HEK293 (cell line): Measurements from ENCODE around the gene RBFOX1.

Source experiments
- CTCF ChIA-PET: fragments of 350-600 bp; formaldehyde crosslinking; extraction: SDS; loops from one replicate; lab custom pipeline; 2021; ENCODE audit warnings: antibody characterized with exemption; lab: Yijun Ruan, JAX
- POLR2A ChIA-PET: fragments of 300-600 bp; formaldehyde crosslinking; extraction: SDS; loops from one replicate; lab custom pipeline; 2020; ENCODE audit warnings: antibody characterized with exemption, inconsistent platforms; lab: Yijun Ruan, JAX
- H3K27ac ChIP-seq: fragments of 200-500 bp; sonication (Bioruptor generic); 2 replicates; pipeline ENCODE4 v1.5.1; 2014; ENCODE audit warnings: low read depth, low read length, control low read depth, inconsistent platforms; ENCODE audit errors: extremely low read depth
- H3K36me3 ChIP-seq, 2 experiments: fragments of 200-500 bp in 1 of 2; sonication (Bioruptor generic) in 1 of 2; 1 replicate in 1 of 2; 2 replicates in 1 of 2; pipeline ENCODE4 v1.5.1; 2014 to 2017; ENCODE audit warnings: inconsistent platforms in 2 of 2, low read length in 2 of 2; ENCODE audit not compliant: control insufficient read depth in 2 of 2, insufficient read depth in 1 of 2
- H3K4me1 ChIP-seq: fragments of 200-500 bp; sonication (Bioruptor generic); 2 replicates; pipeline ENCODE4 v1.5.1; 2014; ENCODE audit warnings: mild to moderate bottlenecking, low read length, inconsistent platforms; ENCODE audit not compliant: control insufficient read depth, insufficient read depth
- H3K4me3 ChIP-seq: 2 replicates; pipeline ENCODE4 v1.5.1; 2011; ENCODE audit warnings: low read depth, mild to moderate bottlenecking, control low read depth, low read length, moderate library complexity
- H3K9me3 ChIP-seq: fragments of 200-500 bp; sonication (Bioruptor generic); 2 replicates; pipeline ENCODE4 v1.5.1; 2014; ENCODE audit warnings: low read depth, low read length, inconsistent platforms; ENCODE audit not compliant: control insufficient read depth, insufficient read depth
- BCL6B ChIP-seq: fragments of 450-650 bp; formaldehyde crosslinking; IDR thresholded peaks from 2 replicates; pipeline ENCODE4 v1.5.1; 2017; ENCODE audit warnings: missing biosample characterization, missing genetic modification characterization
- KLF7 ChIP-seq: fragments of 450-650 bp; formaldehyde crosslinking; IDR thresholded peaks from 2 replicates; pipeline ENCODE4 v1.5.1; 2016; ENCODE audit warnings: missing biosample characterization, missing genetic modification characterization, borderline replicate concordance
- SETDB1 ChIP-seq: IDR thresholded peaks from one replicate; pipeline ENCODE4 v1.6.1; 2017; ENCODE audit warnings: mild to moderate bottlenecking, low read length, moderate library complexity, mixed read lengths; ENCODE audit not compliant: insufficient read length
- SP3 ChIP-seq: fragments of 450-650 bp; formaldehyde crosslinking; IDR thresholded peaks from 2 replicates; pipeline ENCODE4 v1.5.1; 2016; ENCODE audit warnings: missing biosample characterization, missing genetic modification characterization
- ZBTB17 ChIP-seq: fragments of 450-650 bp; formaldehyde crosslinking; IDR thresholded peaks from 2 replicates; pipeline ENCODE4 v1.5.1; 2016; ENCODE audit warnings: missing biosample characterization, missing genetic modification characterization
- ZBTB44 ChIP-seq: fragments of 450-650 bp; IDR thresholded peaks from 2 replicates; pipeline ENCODE4 v1.5.1; 2018; ENCODE audit warnings: missing biosample characterization, mild to moderate bottlenecking, missing genetic modification characterization
- ZFHX2 ChIP-seq: fragments of 450-650 bp; formaldehyde crosslinking; conservative IDR thresholded peaks from 2 replicates; pipeline ENCODE4 v1.5.1; 2016; ENCODE audit warnings: missing biosample characterization, missing genetic modification characterization
- ZNF155 ChIP-seq: fragments of 450-650 bp; formaldehyde crosslinking; IDR thresholded peaks from 2 replicates; pipeline ENCODE4 v1.5.1; 2016; ENCODE audit warnings: missing biosample characterization, missing genetic modification characterization
- ZNF214 ChIP-seq: fragments of 450-650 bp; formaldehyde crosslinking; IDR thresholded peaks from 2 replicates; pipeline ENCODE4 v1.5.1; 2017; ENCODE audit warnings: missing biosample characterization, mild to moderate bottlenecking, missing genetic modification characterization, borderline replicate concordance
- ZNF266 ChIP-seq: fragments of 450-650 bp; formaldehyde crosslinking; IDR thresholded peaks from 2 replicates; pipeline ENCODE4 v1.5.1; 2016; ENCODE audit warnings: missing biosample characterization, missing genetic modification characterization, low read depth
- ZNF362 ChIP-seq: fragments of 450-650 bp; formaldehyde crosslinking; IDR thresholded peaks from 2 replicates; pipeline ENCODE4 v1.5.1; 2016; ENCODE audit warnings: missing biosample characterization, missing genetic modification characterization
- ZNF391 ChIP-seq: fragments of 450-650 bp; formaldehyde crosslinking; IDR thresholded peaks from 2 replicates; pipeline ENCODE4 v1.5.1; 2016; ENCODE audit warnings: low read depth, missing biosample characterization, missing genetic modification characterization, borderline replicate concordance
- ZNF529 ChIP-seq: fragments of 450-650 bp; formaldehyde crosslinking; IDR thresholded peaks from 2 replicates; pipeline ENCODE4 v1.5.1; 2017; ENCODE audit warnings: missing genetic modification characterization, missing biosample characterization; ENCODE audit not compliant: insufficient replicate concordance
- ZNF530 ChIP-seq: fragments of 450-650 bp; formaldehyde crosslinking; IDR thresholded peaks from 2 replicates; pipeline ENCODE4 v1.5.1; 2016; ENCODE audit warnings: low read depth, missing biosample characterization, missing genetic modification characterization
- ZNF555 ChIP-seq: fragments of 450-650 bp; formaldehyde crosslinking; conservative IDR thresholded peaks from 2 replicates; pipeline ENCODE4 v1.5.1; 2017; ENCODE audit warnings: missing biosample characterization, mild to moderate bottlenecking, missing genetic modification characterization, inconsistent platforms
- ZNF558 ChIP-seq: fragments of 450-650 bp; formaldehyde crosslinking; IDR thresholded peaks from 2 replicates; pipeline ENCODE4 v1.5.1; 2016; ENCODE audit warnings: missing biosample characterization, missing genetic modification characterization
- ZNF560 ChIP-seq: fragments of 450-650 bp; formaldehyde crosslinking; IDR thresholded peaks from 2 replicates; pipeline ENCODE4 v1.5.1; 2017; ENCODE audit warnings: missing biosample characterization, missing genetic modification characterization, borderline replicate concordance
- ZNF585B ChIP-seq: fragments of 450-650 bp; formaldehyde crosslinking; IDR thresholded peaks from 2 replicates; pipeline ENCODE4 v1.5.1; 2016; ENCODE audit warnings: missing biosample characterization, missing genetic modification characterization
- ZNF626 ChIP-seq: fragments of 450-650 bp; sonication (Bioruptor Pico); formaldehyde crosslinking; IDR thresholded peaks from 2 replicates; pipeline ENCODE4 v1.5.1; 2018; ENCODE audit warnings: missing biosample characterization, missing genetic modification characterization, inconsistent platforms
- ZNF645 ChIP-seq: fragments of 450-650 bp; formaldehyde crosslinking; IDR thresholded peaks from 2 replicates; pipeline ENCODE4; 2016; ENCODE audit warnings: missing biosample characterization, missing genetic modification characterization
- ZNF654 ChIP-seq: fragments of 450-650 bp; formaldehyde crosslinking; IDR thresholded peaks from 2 replicates; pipeline ENCODE4 v1.5.1; 2016; ENCODE audit warnings: low read depth, missing biosample characterization, missing genetic modification characterization
- ZNF670 ChIP-seq: fragments of 450-650 bp; formaldehyde crosslinking; IDR thresholded peaks from 2 replicates; pipeline ENCODE4 v1.5.1; 2016; ENCODE audit warnings: missing biosample characterization, missing genetic modification characterization, low read depth
- ZNF692 ChIP-seq: fragments of 450-650 bp; formaldehyde crosslinking; IDR thresholded peaks from 2 replicates; pipeline ENCODE4 v1.5.1; 2016; ENCODE audit warnings: missing biosample characterization, missing genetic modification characterization
- ZNF704 ChIP-seq: fragments of 450-650 bp; formaldehyde crosslinking; IDR thresholded peaks from 2 replicates; pipeline ENCODE4 v1.5.1; 2016; ENCODE audit warnings: missing biosample characterization, missing genetic modification characterization
- ZNF791 ChIP-seq: fragments of 450-650 bp; formaldehyde crosslinking; IDR thresholded peaks from 2 replicates; pipeline ENCODE4 v1.5.1; 2016; ENCODE audit warnings: missing biosample characterization, missing genetic modification characterization
- ZSCAN18 ChIP-seq: fragments of 450-650 bp; formaldehyde crosslinking; IDR thresholded peaks from 2 replicates; pipeline ENCODE4 v1.5.1; 2016; ENCODE audit warnings: missing biosample characterization, missing genetic modification characterization

The RBFOX1 gene

GRCh38 chr16:7703672-7704071, 371.0 kb downstream of the RBFOX1 start:
- TF ChIP-seq ZNF791 (tag by site-specific recombination) (no peak), ZNF391 (tag by site-specific recombination) (no peak), ZSCAN18 (tag by site-specific recombination) (no peak), ZFHX2 (tag by site-specific recombination) (no peak), SETDB1 (no peak), ZNF626 (tag by site-specific recombination) (no peak), KLF7 (tag by site-specific recombination) (no peak), ZNF558 (tag by site-specific recombination) (no peak), ZNF654 (tag by site-specific recombination) (no peak), ZNF645 (tag by site-specific recombination) (no peak)
- Histone ChIP-seq H3K36me3 (no peaks in the 10 kb centered on the region), H3K4me3 (no peak overlapping the region), H3K4me1 (no peaks in the 10 kb centered on the region), H3K9me3 (no peaks in the 10 kb centered on the region), H3K27ac (no peak overlapping the region)
- ChIA-PET CTCF (no interaction called here), POLR2A (no interaction called here)

- TF ChIP-seq ZNF555 (no peak), ZNF155 (tag by site-specific recombination) (no peak), ZBTB44 (tag by site-specific recombination) (no peak), ZNF266 (tag by site-specific recombination) (no peak), ZNF692 (tag by site-specific recombination) (no peak), ZNF529 (no peak), ZNF704 (no peak), ZNF362 (tag by site-specific recombination) (no peak), ZNF214 (tag by site-specific recombination) (no peak), ZNF585B (tag by site-specific recombination) (no peak), ZNF560 (no peak), SP3 (tag by site-specific recombination) (no peak), BCL6B (tag by site-specific recombination) (no peak), ZBTB17 (no peak), ZNF670 (no peak), ZNF530 (tag by site-specific recombination) (no peak)
- CTCF ChIA-PET = no interaction called here
- H3K36me3 ChIP-seq = no peaks in the 10 kb centered on the region
- POLR2A ChIA-PET = no interaction called here
- H3K9me3 ChIP-seq = no peaks in the 10 kb centered on the region
- no peak overlapping the region for H3K27ac ChIP-seq
- no peak overlapping the region for H3K4me3 ChIP-seq
- H3K4me1 ChIP-seq = no peaks in the 10 kb centered on the region
Measured at GRCh38 chr16:7705885-7706284, 373.2 kb downstream of the RBFOX1 start.
